GM18511 (cell line): ENCODE data around the gene BAZ2A.
A peak's percentile ranks its signal among the peaks of the same experiment; 100 is the strongest.
"Not testable (repeated sequence)": the region's sequence is repeated elsewhere in the genome, so short reads cannot be mapped to it uniquely, and the experiment has no call there.

Experiments
- ATAC-seq: cut with Tn5 transposase; IDR thresholded peaks from one replicate; pipeline ENCODE4 v1.9.1; 2021; ENCODE audit warnings: mild to moderate bottlenecking, moderate library complexity; ENCODE audit not compliant: unreplicated experiment

Gene BAZ2A

GRCh38 chr12:56599041-56599440, 31.1 kb downstream of the BAZ2A start:
- ATAC-seq, result no peak

- no peak for ATAC-seq
Observed at GRCh38 chr12:56596815-56597214, 33.3 kb downstream of the BAZ2A start.

GRCh38 chr12:56593909-56594621, 36.1 kb downstream of the BAZ2A start:
- no peak for ATAC-seq

GRCh38 chr12:56591961-56592360, 38.2 kb downstream of the BAZ2A start:
- no peak for ATAC-seq

GRCh38 chr12:56591126-56591525, 39.0 kb downstream of the BAZ2A start:
- ATAC-seq, result no peak

GRCh38 chr12:56590237-56590830, 39.8 kb downstream of the BAZ2A start:
- ATAC-seq, result no peak

DNA sequence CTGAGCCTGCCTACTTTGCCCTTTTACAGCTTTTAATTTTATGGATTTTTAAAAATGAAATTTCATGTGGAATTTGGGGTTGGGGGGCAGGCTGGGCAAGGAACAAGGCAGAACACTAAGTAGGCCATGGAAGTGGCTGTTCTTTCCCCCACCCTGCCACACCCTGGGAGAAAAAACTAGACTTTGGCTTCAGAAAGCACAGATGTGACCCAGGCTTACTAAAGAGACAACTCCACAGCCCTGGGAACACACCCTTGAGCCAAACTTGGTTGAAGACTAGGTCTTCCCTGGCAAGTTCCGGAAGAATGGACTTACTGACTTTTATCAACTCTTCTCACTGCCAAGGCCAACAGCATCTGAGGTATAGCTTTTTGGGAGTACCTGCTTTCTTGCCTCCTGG, 40.3 kb downstream of the BAZ2A start:
- ATAC-seq, result no peak

DNA sequence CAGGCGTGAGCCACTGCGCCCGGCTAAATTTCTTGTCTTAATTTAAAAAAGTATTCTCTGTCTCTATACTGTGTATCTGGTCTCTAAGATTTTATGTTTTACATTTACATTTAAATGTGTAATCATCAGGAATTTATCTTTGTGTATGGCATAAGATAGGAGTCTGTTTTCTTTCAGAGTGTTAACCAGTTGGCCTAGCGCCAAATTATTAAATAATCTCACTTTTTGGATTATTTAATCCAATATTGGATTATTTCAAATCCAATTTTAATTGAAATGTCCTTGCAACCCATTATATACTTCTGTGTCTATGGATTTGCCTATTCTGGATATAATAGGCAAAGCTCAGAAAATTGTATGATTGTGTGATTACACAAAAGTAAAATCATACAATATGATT, 45.0 kb downstream of the BAZ2A start:
- ATAC-seq, result no peak

DNA sequence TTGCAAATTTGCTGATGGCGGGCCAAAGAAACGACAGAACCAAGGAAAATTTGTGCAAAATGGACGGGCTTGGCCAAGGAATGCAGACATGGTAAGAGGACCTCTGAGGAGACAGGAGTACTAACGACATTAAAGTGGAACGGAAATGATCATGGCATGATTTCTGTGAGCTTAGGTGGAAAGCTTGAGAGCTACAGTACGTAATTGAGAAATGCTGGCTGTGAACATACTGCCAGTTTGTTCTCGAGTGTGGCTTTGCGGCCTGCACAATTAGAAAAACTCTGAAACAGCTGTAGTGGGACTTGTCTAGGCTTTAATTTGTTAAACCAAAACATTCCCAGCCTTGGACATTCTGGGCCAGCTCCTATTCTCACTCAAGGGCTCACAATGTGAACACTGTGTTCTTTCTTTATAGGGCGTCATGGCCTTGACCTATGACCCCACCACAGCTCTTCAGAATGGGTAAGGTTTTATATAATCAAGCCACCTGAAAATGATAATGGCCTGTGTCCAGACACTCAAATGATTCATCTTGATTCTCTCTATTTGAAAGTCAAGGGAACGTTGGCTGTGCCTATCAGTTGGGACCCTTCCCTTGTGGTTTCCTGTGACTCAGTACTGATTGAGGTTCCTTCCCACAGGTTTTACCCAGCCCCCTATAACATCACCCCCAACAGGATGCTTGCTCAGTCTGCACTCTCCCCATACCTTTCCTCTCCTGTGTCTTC, 48.5 kb downstream of the BAZ2A start:
- peak; percentile 45 for ATAC-seq

- no peak for ATAC-seq
Observed at GRCh38 chr12:56578983-56579546, 51.1 kb downstream of the BAZ2A start.

GRCh38 chr12:56577248-56577647, 52.9 kb downstream of the BAZ2A start:
- not testable (repeated sequence) for ATAC-seq

- ATAC-seq, result no peak
Observed at GRCh38 chr12:56574210-56574609, 55.9 kb downstream of the BAZ2A start.

DNA sequence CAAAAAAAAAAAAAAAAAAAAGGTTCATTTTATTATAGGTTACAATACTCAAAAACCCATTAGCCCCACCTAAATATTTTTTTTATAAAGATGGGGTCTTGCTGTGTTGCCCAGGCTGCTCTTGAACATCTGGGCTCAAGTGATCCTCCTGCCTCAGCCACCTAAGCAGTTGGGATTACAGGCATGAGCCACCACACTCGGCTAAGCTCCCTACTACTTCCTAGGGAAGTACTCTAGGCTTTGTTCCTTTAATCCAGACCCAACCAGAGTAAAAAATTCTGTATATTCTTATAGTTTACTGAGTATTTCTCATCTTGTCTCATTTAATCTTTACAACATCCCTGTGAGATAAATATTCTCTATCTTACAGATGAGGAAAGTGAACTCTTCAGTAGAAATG, 57.8 kb downstream of the BAZ2A start:
- no peak for ATAC-seq

DNA sequence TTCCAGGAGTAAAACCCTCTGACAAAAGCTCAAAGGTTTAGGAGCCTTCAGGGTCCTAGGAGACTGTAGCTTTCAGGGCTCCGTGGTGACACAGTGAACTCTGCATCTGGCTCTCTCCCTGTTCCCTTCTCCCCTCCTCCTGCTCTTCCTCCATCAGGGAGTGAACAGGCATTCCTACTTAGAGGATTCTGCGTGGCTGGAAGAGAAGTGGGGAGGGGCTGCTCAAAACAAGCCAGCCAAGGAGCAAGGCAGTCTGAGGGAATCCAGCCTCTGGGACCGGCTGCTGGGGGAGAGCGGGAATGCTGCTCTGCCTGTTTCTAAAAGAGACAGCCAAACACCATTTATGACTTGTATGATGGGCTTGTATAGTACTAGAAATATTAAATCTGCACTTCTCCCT, 59.0 kb downstream of the BAZ2A start:
- ATAC-seq, result no peak

GRCh38 chr12:56568146-56568545, 62.0 kb downstream of the BAZ2A start:
- no peak for ATAC-seq

GRCh38 chr12:56565510-56566101, 64.5 kb downstream of the BAZ2A start:
- no peak for ATAC-seq

GRCh38 chr12:56551070-56551469, 79.1 kb downstream of the BAZ2A start:
- ATAC-seq, result no peak

DNA sequence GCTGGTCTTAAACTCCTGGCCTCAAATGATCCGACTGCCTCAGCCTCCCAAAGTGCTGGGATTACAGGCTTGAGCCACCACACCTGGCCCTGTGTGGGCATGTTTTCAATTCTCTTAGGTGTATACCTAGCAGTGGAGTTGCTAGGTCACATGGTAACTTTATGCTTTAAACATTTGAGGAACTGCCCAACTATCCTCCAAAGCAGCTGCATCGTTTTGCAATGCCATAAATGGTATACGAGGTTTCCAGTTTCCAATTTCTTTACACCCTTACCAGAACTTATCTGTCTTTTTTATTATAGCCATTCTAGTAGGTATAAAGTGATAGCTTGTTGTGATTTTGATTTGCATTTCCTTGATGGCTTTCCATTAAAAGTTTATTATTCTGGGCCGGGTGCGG, 83.4 kb downstream of the BAZ2A start:
- ATAC-seq, result no peak
